Fibroblast of lung (primary cell): ENCODE measurements around the gene FOXP2. TPM values are rescaled to one million over a fixed set of nuclear protein-coding genes. Genes with fewer than 3 reads are reported as not detected.

Experiments used
- DNase-seq, 2 donors: peaks; one replicate each; pipeline versions ENCODE4 v3.0.0 to v3.0.0-alpha.2; 2010; ENCODE audit warnings: low read depth in 2 of 2
- H2AFZ ChIP-seq: 2 replicates; pipeline ENCODE4 v1.5.1; 2012; ENCODE audit warnings: low read length, control low read depth, inconsistent platforms
- H3K27ac ChIP-seq: 2 replicates; pipeline ENCODE4 v1.5.1; 2011; ENCODE audit warnings: low read length, control low read depth; ENCODE audit not compliant: insufficient read depth
- H3K27me3 ChIP-seq: 2 replicates; pipeline ENCODE4 v1.5.1; 2011; ENCODE audit warnings: mild to moderate bottlenecking, low read length; ENCODE audit not compliant: control insufficient read depth, insufficient read depth
- H3K36me3 ChIP-seq: 2 replicates; pipeline ENCODE4 v1.5.1; 2011; ENCODE audit warnings: low read length; ENCODE audit not compliant: control insufficient read depth, insufficient read depth
- H3K4me1 ChIP-seq: 2 replicates; pipeline ENCODE4 v1.5.1; 2011; ENCODE audit warnings: low read length; ENCODE audit not compliant: control insufficient read depth, insufficient read depth; ENCODE audit errors: extremely low read depth
- H3K4me2 ChIP-seq: 2 replicates; pipeline ENCODE4 v1.5.1; 2011; ENCODE audit warnings: low read length, control low read depth; ENCODE audit not compliant: insufficient read depth; ENCODE audit errors: extremely low read depth
- H3K4me3 ChIP-seq, 4 experiments: fragments of 200-600 bp in 1 of 4; sonication (generic) in 1 of 4; replicated peaks in 1 of 4; 2 replicates each; pipeline ENCODE4 v1.5.1; 2011 to 2016; ENCODE audit warnings: low read length in 4 of 4, low read depth in 3 of 4, mild to moderate bottlenecking in 3 of 4, control low read depth in 2 of 4, inconsistent platforms in 1 of 4, mixed read lengths in 1 of 4; ENCODE audit not compliant: insufficient read depth in 1 of 4; ENCODE audit errors: control extremely low read depth in 1 of 4
- H3K79me2 ChIP-seq: 2 replicates; pipeline ENCODE4 v1.5.1; 2012; ENCODE audit warnings: mild to moderate bottlenecking, low read length, inconsistent platforms; ENCODE audit not compliant: control insufficient read depth, insufficient read depth
- H3K9ac ChIP-seq: 2 replicates; pipeline ENCODE4 v1.5.1; 2011; ENCODE audit warnings: mild to moderate bottlenecking, low read length, control low read depth; ENCODE audit not compliant: insufficient read depth
- H3K9me3 ChIP-seq: 2 replicates; pipeline ENCODE4 v1.5.1; 2012; ENCODE audit warnings: low read depth, low read length; ENCODE audit not compliant: control insufficient read depth, insufficient read depth
- H4K20me1 ChIP-seq: 2 replicates; pipeline ENCODE4 v1.5.1; 2011; ENCODE audit warnings: low read length; ENCODE audit not compliant: control insufficient read depth, insufficient read depth; ENCODE audit errors: extremely low read depth
- CTCF ChIP-seq, 2 donors: IDR thresholded peaks in 1 of 2; conservative IDR thresholded peaks in 1 of 2; 1 replicate in 1 of 2; 2 replicates in 1 of 2; pipeline ENCODE4 v1.5.1; 2011 to 2012; ENCODE audit warnings: low read length in 2 of 2, control low read depth in 1 of 2, inconsistent platforms in 1 of 2, low read depth in 1 of 2, mild to moderate bottlenecking in 1 of 2
- EZH2 ChIP-seq: IDR thresholded peaks from 2 replicates; pipeline ENCODE4 v1.5.1; 2012; ENCODE audit warnings: low read length, control low read depth, mild to moderate bottlenecking; ENCODE audit errors: missing control alignments
- polyA plus RNA-seq, 2 donors: library from polyadenylated mRNA; depleted of rRNA in 1 of 2; stranded (reverse) in 1 of 2; unstranded in 1 of 2; fragments of >200 nt; gene quantifications; 2 replicates each; pipeline ENCODE4 v1.2.1, GENCODE V29; 2011 to 2012; ENCODE audit warnings: missing spikeins in 1 of 2
- total RNA-seq: library from RNA; depleted of rRNA; stranded (reverse); fragments of >200 nt; gene quantifications from 2 replicates; pipeline ENCODE4 v1.2.1, GENCODE V29; 2014

Gene FOXP2
- total and polyA plus RNA-seq, 2 donors (not counting 1 experiment from before 2014, with no cell fraction given): 2.8 to 8.4 TPM

GRCh38 chr7:114722562-114722961 lies 307.9 kb downstream of the FOXP2 start:
- no peaks in the 10 kb centered on the region for H4K20me1 ChIP-seq
- no peak for TF ChIP-seq EZH2
- no peak for TF ChIP-seq CTCF (conservative IDR thresholded peaks at IDR 0.05 in 1 of 2, IDR thresholded peaks at IDR 0.05 in 1 of 2; ENCODE audit: low read depth in 1 of 2, low read length in 2 of 2)
- H3K4me1 ChIP-seq: no peaks in the 10 kb centered on the region
- H3K27ac ChIP-seq: no peak overlapping the region
- no peak overlapping the region for H3K4me2 ChIP-seq
- H3K4me3 ChIP-seq: no peak overlapping the region
- no peak for DNase-seq
- no peaks in the 10 kb centered on the region for H3K9me3 ChIP-seq
- H2AFZ ChIP-seq: no peak overlapping the region
- no peaks in the 10 kb centered on the region for H3K79me2 ChIP-seq
- no peaks in the 10 kb centered on the region for H3K36me3 ChIP-seq
- H3K27me3 ChIP-seq: no peaks in the 10 kb centered on the region
- H3K9ac ChIP-seq: no peak overlapping the region

- no peaks in the 10 kb centered on the region for H4K20me1 ChIP-seq
- H3K9ac ChIP-seq: no peak overlapping the region
- TF ChIP-seq EZH2: no peak
- no peak for TF ChIP-seq CTCF (conservative IDR thresholded peaks at IDR 0.05 in 1 of 2, IDR thresholded peaks at IDR 0.05 in 1 of 2; ENCODE audit: low read depth in 1 of 2, low read length in 2 of 2)
- no peak for DNase-seq
- no peaks in the 10 kb centered on the region for H3K36me3 ChIP-seq
- H3K79me2 ChIP-seq: no peaks in the 10 kb centered on the region
- H3K27me3 ChIP-seq: no peaks in the 10 kb centered on the region
- no peak overlapping the region for H2AFZ ChIP-seq
- no peaks in the 10 kb centered on the region for H3K9me3 ChIP-seq
- no peak overlapping the region for H3K27ac ChIP-seq
- no peak overlapping the region for H3K4me2 ChIP-seq
- no peaks in the 10 kb centered on the region for H3K4me1 ChIP-seq
- no peak overlapping the region for H3K4me3 ChIP-seq
Measured at GRCh38 chr7:114723308-114723707, 308.7 kb downstream of the FOXP2 start.

- Histone ChIP-seq H3K79me2 (no peaks in the 10 kb centered on the region), H3K9ac (no peak overlapping the region)
- no peak for TF ChIP-seq EZH2
- no peak for TF ChIP-seq CTCF (conservative IDR thresholded peaks at IDR 0.05 in 1 of 2, IDR thresholded peaks at IDR 0.05 in 1 of 2; ENCODE audit: low read depth in 1 of 2, low read length in 2 of 2)
Measured at GRCh38 chr7:114740095-114740494, 325.5 kb downstream of the FOXP2 start.

More at GRCh38 chr7:114740095-114740494, 325.5 kb downstream of the FOXP2 start:
- no peaks in the 10 kb centered on the region for H3K9me3 ChIP-seq
- H3K36me3 ChIP-seq: no peaks in the 10 kb centered on the region
- H3K4me2 ChIP-seq: no peak overlapping the region
- H4K20me1 ChIP-seq: no peaks in the 10 kb centered on the region
- no peak overlapping the region for H3K27ac ChIP-seq
- H3K4me1 ChIP-seq: no peaks in the 10 kb centered on the region
- no peak for DNase-seq
- H3K4me3 ChIP-seq: no peak overlapping the region
- no peaks in the 10 kb centered on the region for H3K27me3 ChIP-seq
- H2AFZ ChIP-seq: no peak overlapping the region
